ENCODE results near the gene FAAP100. TPM values are rescaled to one million over a fixed set of nuclear protein-coding genes. Genes with fewer than 3 reads are reported as not detected.

The FAAP100 gene
- total RNA-seq, 2 donors from 2014 or later, result 21.3 to 29.1 TPM

GRCh38 chr17:81546906-81547613 is 5.1 kb downstream of the FAAP100 start:
- ATAC-seq (replicated peaks in 1 of 2), result no peak
- H3K4me1 Mint-ChIP-seq (ENCODE audit: low read depth), result peaks cover 26% of the 10 kb centered on the region
- no peak for DNase-seq
- no peak overlapping the region for H3K4me3 Mint-ChIP-seq
- peaks cover 0 to 12% of the 10 kb centered on the region in 2 donors for H3K36me3 Mint-ChIP-seq (ENCODE audit: insufficient read depth in 2 of 2)
- no peaks in the 10 kb centered on the region for H3K27me3 Mint-ChIP-seq (ENCODE audit: low read depth)
- no peaks in the 10 kb centered on the region for H3K9me3 Mint-ChIP-seq
- H3K27ac Mint-ChIP-seq, result no peak overlapping the region

- Mint-ChIP-seq H3K27ac (no peak overlapping the region), H3K27me3 (ENCODE audit: low read depth) (no peaks in the 10 kb centered on the region), H3K36me3 (ENCODE audit: insufficient read depth in 2 of 2) (peaks cover 0 to 12% of the 10 kb centered on the region in 2 donors), H3K9me3 (no peaks in the 10 kb centered on the region), H3K4me3 (no peak overlapping the region), H3K4me1 (ENCODE audit: low read depth) (peaks cover 13% of the 10 kb centered on the region)
- ATAC-seq (replicated peaks in 1 of 2), result no peak
- DNase-seq, result no peak
These were observed 6.8 kb downstream of the FAAP100 start for GRCh38 chr17:81545160-81545949.

- Mint-ChIP-seq H3K4me1 (ENCODE audit: low read depth) (peaks cover 4% of the 10 kb centered on the region), H3K27me3 (ENCODE audit: low read depth) (no peaks in the 10 kb centered on the region), H3K27ac (no peak overlapping the region)
These were observed 7.7 kb downstream of the FAAP100 start for GRCh38 chr17:81544281-81544974.

GRCh38 chr17:81543756-81544155 is 8.4 kb downstream of the FAAP100 start:
- Mint-ChIP-seq H3K27me3 (ENCODE audit: low read depth) (no peaks in the 10 kb centered on the region), H3K9me3 (no peaks in the 10 kb centered on the region), H3K4me3 (no peak overlapping the region), H3K27ac (no peak overlapping the region), H3K36me3 (ENCODE audit: insufficient read depth in 2 of 2) (peaks cover 0 to 6% of the 10 kb centered on the region in 2 donors), H3K4me1 (ENCODE audit: low read depth) (no peaks in the 10 kb centered on the region)
- ATAC-seq (replicated peaks in 1 of 2), result no peak
- no peak for DNase-seq

More at GRCh38 chr17:81544281-81544974, 7.7 kb downstream of the FAAP100 start:
- Mint-ChIP-seq H3K36me3 (ENCODE audit: insufficient read depth in 2 of 2) (peaks cover 0 to 8% of the 10 kb centered on the region in 2 donors), H3K9me3 (no peaks in the 10 kb centered on the region), H3K4me3 (no peak overlapping the region)
- no peak for ATAC-seq (replicated peaks in 1 of 2)
- DNase-seq, result no peak

GRCh38 chr17:81543339-81543675 is 8.8 kb downstream of the FAAP100 start:
- no peaks in the 10 kb centered on the region for H3K4me1 Mint-ChIP-seq (ENCODE audit: low read depth)
- H3K27ac Mint-ChIP-seq, result no peak overlapping the region
- DNase-seq (no peak), ATAC-seq (replicated peaks in 1 of 2) (no peak)
- H3K4me3 Mint-ChIP-seq, result no peak overlapping the region
- no peaks in the 10 kb centered on the region for H3K27me3 Mint-ChIP-seq (ENCODE audit: low read depth)
- H3K36me3 Mint-ChIP-seq (ENCODE audit: insufficient read depth in 2 of 2), result peaks cover 0 to 6% of the 10 kb centered on the region in 2 donors
- H3K9me3 Mint-ChIP-seq, result no peaks in the 10 kb centered on the region

GRCh38 chr17:81542431-81543338 is 9.5 kb downstream of the FAAP100 start:
- DNase-seq (no peak), ATAC-seq (replicated peaks in 1 of 2) (no peak)
- no peaks in the 10 kb centered on the region for H3K4me1 Mint-ChIP-seq (ENCODE audit: low read depth)
- H3K4me3 Mint-ChIP-seq, result no peak overlapping the region
- H3K9me3 Mint-ChIP-seq, result no peaks in the 10 kb centered on the region
- H3K27ac Mint-ChIP-seq, result no peak overlapping the region
- H3K36me3 Mint-ChIP-seq (ENCODE audit: insufficient read depth in 2 of 2), result peaks cover 1 to 6% of the 10 kb centered on the region in 2 donors
- no peaks in the 10 kb centered on the region for H3K27me3 Mint-ChIP-seq (ENCODE audit: low read depth)

- Mint-ChIP-seq H3K36me3 (ENCODE audit: insufficient read depth in 2 of 2) (peaks cover 1 to 2% of the 10 kb centered on the region in 2 donors), H3K9me3 (no peaks in the 10 kb centered on the region), H3K27ac (no peak overlapping the region), H3K27me3 (ENCODE audit: low read depth) (peaks cover 1% of the 10 kb centered on the region), H3K4me1 (ENCODE audit: low read depth) (no peaks in the 10 kb centered on the region), H3K4me3 (no peak overlapping the region)
- ATAC-seq (replicated peaks in 1 of 2), result no peak
- DNase-seq, result no peak
These were observed 11.0 kb downstream of the FAAP100 start for GRCh38 chr17:81541123-81541522.

GRCh38 chr17:81540676-81541027 is 11.5 kb downstream of the FAAP100 start:
- Mint-ChIP-seq H3K27me3 (ENCODE audit: low read depth) (peaks cover 6% of the 10 kb centered on the region), H3K4me1 (ENCODE audit: low read depth) (no peaks in the 10 kb centered on the region), H3K4me3 (no peak overlapping the region)

GRCh38 chr17:81539961-81540675 is 12.0 kb downstream of the FAAP100 start:
- Mint-ChIP-seq H3K9me3 (no peaks in the 10 kb centered on the region), H3K27ac (no peak overlapping the region), H3K4me1 (ENCODE audit: low read depth) (no peaks in the 10 kb centered on the region), H3K36me3 (ENCODE audit: insufficient read depth in 2 of 2) (peaks cover 1 to 2% of the 10 kb centered on the region in 2 donors), H3K4me3 (no peak overlapping the region), H3K27me3 (ENCODE audit: low read depth) (peaks cover 9% of the 10 kb centered on the region)
- DNase-seq (no peak), ATAC-seq (replicated peaks in 1 of 2) (no peak)

More at GRCh38 chr17:81540676-81541027, 11.5 kb downstream of the FAAP100 start:
- DNase-seq (no peak), ATAC-seq (replicated peaks in 1 of 2) (no peak)
- no peak overlapping the region for H3K27ac Mint-ChIP-seq
- no peaks in the 10 kb centered on the region for H3K9me3 Mint-ChIP-seq
- H3K36me3 Mint-ChIP-seq (ENCODE audit: insufficient read depth in 2 of 2), result peaks cover 1 to 2% of the 10 kb centered on the region in 2 donors

- Mint-ChIP-seq H3K27me3 (ENCODE audit: low read depth) (peaks cover 9% of the 10 kb centered on the region), H3K27ac (no peak overlapping the region), H3K36me3 (ENCODE audit: insufficient read depth in 2 of 2) (peaks cover 1 to 2% of the 10 kb centered on the region in 2 donors)
These were observed 12.6 kb downstream of the FAAP100 start for GRCh38 chr17:81539571-81539900.

GRCh38 chr17:81538651-81539570 is 13.2 kb downstream of the FAAP100 start:
- Mint-ChIP-seq H3K27ac (no peak overlapping the region), H3K36me3 (ENCODE audit: insufficient read depth in 2 of 2) (peaks cover 1 to 2% of the 10 kb centered on the region in 2 donors), H3K4me1 (ENCODE audit: low read depth) (no peaks in the 10 kb centered on the region), H3K27me3 (ENCODE audit: low read depth) (peaks cover 9% of the 10 kb centered on the region), H3K9me3 (no peaks in the 10 kb centered on the region), H3K4me3 (no peak overlapping the region)
- ATAC-seq (replicated peaks in 1 of 2), result no peak
- DNase-seq, result no peak

More at GRCh38 chr17:81539571-81539900, 12.6 kb downstream of the FAAP100 start:
- H3K9me3 Mint-ChIP-seq, result no peaks in the 10 kb centered on the region
- ATAC-seq (replicated peaks in 1 of 2) (no peak), DNase-seq (no peak)
- H3K4me1 Mint-ChIP-seq (ENCODE audit: low read depth), result no peaks in the 10 kb centered on the region
- H3K4me3 Mint-ChIP-seq, result no peak overlapping the region

Data from activated T-cell treated with anti-CD3 and anti-CD28 coated beads, Interleukin-2, amount 50 U/mL, for 72 hours (primary cell).